ENCODE results near the gene MAGOH.

- TF ChIP-seq PBX3 (IDR thresholded peaks at IDR 0.05) (no peak), CTCF (IDR thresholded peaks at IDR 0.05) (peak; percentile 37), POLR2AphosphoS5 (IDR thresholded peaks at IDR 0.05; ENCODE audit: low read depth, low read length) (no peak), MAX (IDR thresholded peaks at IDR 0.05; ENCODE audit: low read depth) (no peak), SMC3 (IDR thresholded peaks at IDR 0.05; ENCODE audit: low read depth, low read length) (peak; percentile 22; the same call in 1 of the 2 replicates), RCOR1 (IDR thresholded peaks at IDR 0.05; ENCODE audit: low read length) (no peak), ZBTB33 (IDR thresholded peaks at IDR 0.05; ENCODE audit: borderline replicate concordance, low read depth) (no peak), EZH2phosphoT487 (IDR thresholded peaks at IDR 0.05; ENCODE audit: borderline replicate concordance, low read depth) (no peak), IRF3 (IDR thresholded peaks at IDR 0.05; ENCODE audit: low read depth, low read length) (no peak), USF1 (IDR thresholded peaks at IDR 0.05; ENCODE audit: borderline replicate concordance, low read depth) (no peak), YY1 (IDR thresholded peaks at IDR 0.05; ENCODE audit: low read depth) (no peak), USF2 (IDR thresholded peaks at IDR 0.05; ENCODE audit: borderline replicate concordance, low read depth, low read length) (no peak), GABPA (IDR thresholded peaks at IDR 0.05; ENCODE audit: low read depth) (no peak)
Measured at GRCh38 chr1:53266038-53266437, 27.7 kb upstream of the MAGOH start.
